Retinal pigment epithelial cell (primary cell): Measurements from ENCODE around the gene TYK2.
"Not testable (repeated sequence)": the region's sequence is repeated elsewhere in the genome, so short reads cannot be mapped to it uniquely, and the experiment has no call there.

Source experiments
- DNase-seq: peaks from one replicate; pipeline ENCODE4 v3.0.0-alpha.2; 2010; ENCODE audit warnings: low read depth
- H3K4me3 ChIP-seq: 2 replicates; pipeline ENCODE4 v1.5.1; 2011; ENCODE audit warnings: mild to moderate bottlenecking, low read length, control low read depth, moderate library complexity
- CTCF ChIP-seq: conservative IDR thresholded peaks from 2 replicates; pipeline ENCODE4 v1.5.1; 2011; ENCODE audit warnings: low read depth, low read length, control low read depth, inconsistent platforms

The TYK2 gene

GRCh38 chr19:10339380-10339960, 40.9 kb downstream of the TYK2 start, which contains the start of gene ICAM3:
Gene ICAM3, minus strand, starts transcription at chr19:10339624. Its CDS starts 10 bp downstream, at chr19:10339614.
- H3K4me3 ChIP-seq, result no peak within 1 kb of the TSS
- TF ChIP-seq CTCF, result no peak
- no peak for DNase-seq

GRCh38 chr19:10338940-10339339, 41.4 kb downstream of the TYK2 start:
- no peak for DNase-seq
- no peak overlapping the region for H3K4me3 ChIP-seq
- TF ChIP-seq CTCF, result no peak

- not testable (repeated sequence) for DNase-seq
Observed at GRCh38 chr19:10336725-10337124, 43.6 kb downstream of the TYK2 start.

GRCh38 chr19:10335352-10335985, 44.9 kb downstream of the TYK2 start:
- DNase-seq, result no peak
- no peak for TF ChIP-seq CTCF
- no peak overlapping the region for H3K4me3 ChIP-seq

More at GRCh38 chr19:10336725-10337124, 43.6 kb downstream of the TYK2 start:
- not testable (repeated sequence) for H3K4me3 ChIP-seq

- TF ChIP-seq CTCF, result peak; percentile 10
- peak overlapping the region; percentile 89 for H3K4me3 ChIP-seq
- DNase-seq, result peak; percentile 68
Observed at GRCh38 chr19:10334588-10335351, 45.6 kb downstream of the TYK2 start.

GRCh38 chr19:10333758-10334587, 46.4 kb downstream of the TYK2 start:
- peak overlapping the region; percentile 89 for H3K4me3 ChIP-seq
- TF ChIP-seq CTCF, result no peak
- DNase-seq, result no peak
